Tibial nerve (tissue), 4 donors: ENCODE measurements around the gene ANKUB1.

Experiments
- EP300 ChIP-seq, 2 donors: sonication (generic); formaldehyde crosslinking; IDR thresholded peaks; one replicate each; pipeline ENCODE4 v1.6.1; 2017; ENCODE audit warnings: antibody characterized with exemption in 2 of 2, mild to moderate bottlenecking in 1 of 2
- POLR2A ChIP-seq, 2 donors: fragments of 450-650 bp; IDR thresholded peaks; one replicate each; pipeline ENCODE4 v1.6.1; 2017; ENCODE audit warnings: antibody characterized with exemption in 2 of 2, mild to moderate bottlenecking in 2 of 2, moderate library complexity in 2 of 2
- TF ChIP-seq, protein P1 (sequence below), 5 experiments: fragments of 200-600 bp in 3 of 5; fragments of 450-650 bp in 2 of 5; sonication (generic) in 3 of 5; IDR thresholded peaks; one replicate each; pipeline ENCODE4 v1.5.1; 2016 to 2019; ENCODE audit warnings: antibody characterized with exemption in 5 of 5, mild to moderate bottlenecking in 3 of 5, moderate library complexity in 2 of 5

GRCh38 chr3:149806171-149806778, 13.9 kb upstream of the ANKUB1 start:
- TF ChIP-seq POLR2A (IDR thresholded peaks at IDR 0.05), result no peak
- TF ChIP-seq, protein P1, sequence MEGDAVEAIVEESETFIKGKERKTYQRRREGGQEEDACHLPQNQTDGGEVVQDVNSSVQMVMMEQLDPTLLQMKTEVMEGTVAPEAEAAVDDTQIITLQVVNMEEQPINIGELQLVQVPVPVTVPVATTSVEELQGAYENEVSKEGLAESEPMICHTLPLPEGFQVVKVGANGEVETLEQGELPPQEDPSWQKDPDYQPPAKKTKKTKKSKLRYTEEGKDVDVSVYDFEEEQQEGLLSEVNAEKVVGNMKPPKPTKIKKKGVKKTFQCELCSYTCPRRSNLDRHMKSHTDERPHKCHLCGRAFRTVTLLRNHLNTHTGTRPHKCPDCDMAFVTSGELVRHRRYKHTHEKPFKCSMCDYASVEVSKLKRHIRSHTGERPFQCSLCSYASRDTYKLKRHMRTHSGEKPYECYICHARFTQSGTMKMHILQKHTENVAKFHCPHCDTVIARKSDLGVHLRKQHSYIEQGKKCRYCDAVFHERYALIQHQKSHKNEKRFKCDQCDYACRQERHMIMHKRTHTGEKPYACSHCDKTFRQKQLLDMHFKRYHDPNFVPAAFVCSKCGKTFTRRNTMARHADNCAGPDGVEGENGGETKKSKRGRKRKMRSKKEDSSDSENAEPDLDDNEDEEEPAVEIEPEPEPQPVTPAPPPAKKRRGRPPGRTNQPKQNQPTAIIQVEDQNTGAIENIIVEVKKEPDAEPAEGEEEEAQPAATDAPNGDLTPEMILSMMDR (IDR thresholded peaks at IDR 0.05), result no peak
- TF ChIP-seq EP300 (IDR thresholded peaks at IDR 0.05), result no peak
